Gastroesophageal sphincter (tissue), 4 donors: Measurements from ENCODE around the gene EXOC2. TPM values are rescaled to one million over a fixed set of nuclear protein-coding genes. Genes with fewer than 3 reads are reported as not detected.

Experiments used
- ATAC-seq: fragments of 150-250 bp; one replicate; pipeline ENCODE4 v1.9.1; 2016; ENCODE audit warnings: mild to moderate bottlenecking, moderate library complexity
- H3K27ac ChIP-seq, 4 donors: fragments of 200-600 bp; sonication (generic) in 3 of 4; 1 replicate in 3 of 4; 2 replicates in 1 of 4; pipeline ENCODE4 v1.5.1; 2016 to 2019
- H3K27me3 ChIP-seq: fragments of 200-600 bp; sonication (generic); one replicate; pipeline ENCODE4 v1.5.1; 2019
- H3K36me3 ChIP-seq, 2 donors: fragments of 200-600 bp; sonication (generic); one replicate each; pipeline ENCODE4 v1.5.1; 2019; ENCODE audit warnings: control low read depth in 1 of 2
- H3K4me1 ChIP-seq, 3 donors: fragments of 200-600 bp; sonication (generic); 1 replicate in 2 of 3; 2 replicates in 1 of 3; pipeline ENCODE4 v1.5.1; 2016 to 2019; ENCODE audit warnings: control low read depth in 2 of 3
- H3K4me3 ChIP-seq, 2 donors: fragments of 200-600 bp; sonication (generic); one replicate each; pipeline ENCODE4 v1.5.1; 2019; ENCODE audit warnings: mild to moderate bottlenecking in 1 of 2, moderate library complexity in 1 of 2
- H3K9me3 ChIP-seq, 3 donors: fragments of 200-600 bp; sonication (generic); one replicate each; pipeline ENCODE4 v1.5.1; 2017 to 2019; ENCODE audit warnings: control low read depth in 2 of 3
- CTCF ChIP-seq, 4 experiments: fragments of 200-600 bp in 2 of 4; fragments of 450-650 bp in 2 of 4; sonication (generic) in 1 of 4; IDR thresholded peaks; one replicate each; pipeline ENCODE4 v1.5.1; 2017 to 2019; ENCODE audit warnings: antibody characterized with exemption in 4 of 4, mild to moderate bottlenecking in 2 of 4, moderate library complexity in 2 of 4
- EP300 ChIP-seq: sonication (generic); formaldehyde crosslinking; IDR thresholded peaks from one replicate; pipeline ENCODE4 v1.6.1; 2017; ENCODE audit warnings: antibody characterized with exemption, mild to moderate bottlenecking
- POLR2A ChIP-seq, 2 donors: fragments of 450-650 bp; IDR thresholded peaks; one replicate each; pipeline ENCODE4 v1.6.1; 2017; ENCODE audit warnings: antibody characterized with exemption in 2 of 2, mild to moderate bottlenecking in 2 of 2, moderate library complexity in 1 of 2
- POLR2AphosphoS5 ChIP-seq: sonication (generic); formaldehyde crosslinking; IDR thresholded peaks from one replicate; pipeline ENCODE4 v1.6.1; 2017; ENCODE audit warnings: antibody characterized with exemption
- WGBS, 2 donors: methylation state at CpG; one replicate each; pipeline ENCODE4 v1.1.5; 2018; ENCODE audit warnings: low coverage in 1 of 2; 5-methylcytosine and 5-hydroxymethylcytosine counted together
- total RNA-seq, 4 donors: library from RNA; depleted of rRNA; stranded (reverse); fragments of >200 nt; gene quantifications; one replicate each; pipeline ENCODE4 v1.1.0, GENCODE V29; 2016

The EXOC2 gene
- total RNA-seq, 4 donors from 2014 or later = 17.8 to 39.2 (median 25.8) TPM

- Histone ChIP-seq H3K9me3 (no peaks in the 10 kb centered on the region), H3K27ac (no peak overlapping the region), H3K27me3 (no peaks in the 10 kb centered on the region), H3K4me3 (no peak overlapping the region), H3K36me3 (peaks cover 0 to 23% of the 10 kb centered on the region in 2 donors), H3K4me1 (no peaks in the 10 kb centered on the region)
- TF ChIP-seq POLR2A (IDR thresholded peaks at IDR 0.05) = no peak
- no peak for TF ChIP-seq CTCF (IDR thresholded peaks at IDR 0.05)
- TF ChIP-seq POLR2AphosphoS5 = no peak
- TF ChIP-seq EP300 = no peak
- ATAC-seq = no peak
- WGBS, 2 donors = 83 to 86% methylated on average over 6 to 7 of the region's 8 CpGs
Observed at GRCh38 chr6:504446-504980, 188.4 kb downstream of the EXOC2 start.

- H3K4me1 ChIP-seq = no peaks in the 10 kb centered on the region
Observed at GRCh38 chr6:503610-504362, 189.2 kb downstream of the EXOC2 start.

GRCh38 chr6:502761-503160 is 190.2 kb downstream of the EXOC2 start:
- WGBS, 2 donors = 88 to 98% methylated on average over 6 to 7 of the region's 7 CpGs
- no peak for ATAC-seq
- no peaks in the 10 kb centered on the region for H3K27me3 ChIP-seq
- no peak overlapping the region for H3K4me3 ChIP-seq
- H3K4me1 ChIP-seq = no peaks in the 10 kb centered on the region
- TF ChIP-seq CTCF (IDR thresholded peaks at IDR 0.05) (no peak), POLR2AphosphoS5 (no peak), EP300 (no peak), POLR2A (IDR thresholded peaks at IDR 0.05) (no peak)
- no peaks in the 10 kb centered on the region for H3K9me3 ChIP-seq
- H3K36me3 ChIP-seq = peaks cover 0 to 31% of the 10 kb centered on the region in 2 donors
- no peak overlapping the region for H3K27ac ChIP-seq

More at GRCh38 chr6:503610-504362, 189.2 kb downstream of the EXOC2 start:
- Histone ChIP-seq H3K4me3 (no peak overlapping the region), H3K36me3 (peaks cover 0 to 27% of the 10 kb centered on the region in 2 donors), H3K9me3 (no peaks in the 10 kb centered on the region), H3K27me3 (no peaks in the 10 kb centered on the region), H3K27ac (no peak overlapping the region)
- no peak for ATAC-seq
- WGBS, 2 donors = 78 to 86% methylated on average over 12 to 13 of the region's 32 CpGs
- TF ChIP-seq CTCF (IDR thresholded peaks at IDR 0.05) = no peak
- TF ChIP-seq EP300 = no peak
- TF ChIP-seq POLR2AphosphoS5 = no peak
- no peak for TF ChIP-seq POLR2A (IDR thresholded peaks at IDR 0.05)

- 77 to 90% methylated on average over 7 to 19 of the region's 22 CpGs for WGBS, 2 donors
- peaks cover 0 to 35% of the 10 kb centered on the region in 2 donors for H3K36me3 ChIP-seq
- H3K4me3 ChIP-seq = no peak overlapping the region
- H3K4me1 ChIP-seq = no peaks in the 10 kb centered on the region
- H3K27me3 ChIP-seq = no peaks in the 10 kb centered on the region
- ATAC-seq = no peak
- H3K27ac ChIP-seq = no peak overlapping the region
- TF ChIP-seq CTCF (IDR thresholded peaks at IDR 0.05) (no peak), POLR2A (IDR thresholded peaks at IDR 0.05) (no peak), POLR2AphosphoS5 (no peak), EP300 (no peak)
- H3K9me3 ChIP-seq = no peaks in the 10 kb centered on the region
Observed at GRCh38 chr6:501891-502601, 190.9 kb downstream of the EXOC2 start.
